Panc1 (cell line): ENCODE measurements around the gene PTCHD4.

Experiments used
- CTCF ChIP-seq: fragments of 450-650 bp; IDR thresholded peaks from 2 replicates; pipeline ENCODE4 v1.5.1; 2017; ENCODE audit warnings: mild to moderate bottlenecking
- POLR2AphosphoS5 ChIP-seq: IDR thresholded peaks from 2 replicates; pipeline ENCODE4 v1.6.1; 2012; ENCODE audit warnings: mild to moderate bottlenecking, low read depth, low read length, moderate library complexity
- SIN3A ChIP-seq: IDR thresholded peaks from 2 replicates; pipeline ENCODE4 v1.6.1; 2012; ENCODE audit warnings: low read depth, mild to moderate bottlenecking, low read length, moderate library complexity, borderline replicate concordance; ENCODE audit not compliant: insufficient read depth
- TCF7L2 ChIP-seq: IDR thresholded peaks from 2 replicates; pipeline ENCODE4 v1.6.1; 2011; ENCODE audit warnings: mild to moderate bottlenecking, low read depth, low read length, inconsistent platforms
- TF ChIP-seq, protein P1 (sequence below), 2 experiments: IDR thresholded peaks; 2 replicates each; pipeline ENCODE4 v1.6.1; 2011 to 2012; ENCODE audit warnings: low read depth in 2 of 2, control low read depth in 1 of 2, low read length in 1 of 2, mild to moderate bottlenecking in 1 of 2, moderate library complexity in 1 of 2; ENCODE audit not compliant: insufficient read depth in 1 of 2

DNA sequence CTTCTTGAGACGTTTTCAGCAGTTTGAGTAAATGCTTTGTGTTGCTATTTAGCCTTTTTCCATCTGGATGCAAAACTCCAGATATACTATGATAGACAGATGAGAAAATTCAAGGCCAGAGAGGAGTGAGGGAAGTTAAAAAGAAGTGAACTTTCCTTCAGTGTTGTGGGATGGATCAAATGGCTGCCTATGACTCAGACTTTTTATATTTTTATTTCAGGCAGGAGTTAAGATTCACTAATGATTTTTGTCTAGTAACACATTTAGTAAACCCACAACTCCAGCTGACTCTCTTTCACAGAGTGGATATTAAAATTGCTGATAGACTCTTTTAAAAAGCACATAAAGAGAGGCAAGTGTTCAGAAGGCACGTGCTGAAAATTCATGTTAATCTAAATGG lies 23.2 kb upstream of the PTCHD4 start:
- TF ChIP-seq CTCF: no peak
- no peak for TF ChIP-seq POLR2AphosphoS5
- TF ChIP-seq, protein P1, sequence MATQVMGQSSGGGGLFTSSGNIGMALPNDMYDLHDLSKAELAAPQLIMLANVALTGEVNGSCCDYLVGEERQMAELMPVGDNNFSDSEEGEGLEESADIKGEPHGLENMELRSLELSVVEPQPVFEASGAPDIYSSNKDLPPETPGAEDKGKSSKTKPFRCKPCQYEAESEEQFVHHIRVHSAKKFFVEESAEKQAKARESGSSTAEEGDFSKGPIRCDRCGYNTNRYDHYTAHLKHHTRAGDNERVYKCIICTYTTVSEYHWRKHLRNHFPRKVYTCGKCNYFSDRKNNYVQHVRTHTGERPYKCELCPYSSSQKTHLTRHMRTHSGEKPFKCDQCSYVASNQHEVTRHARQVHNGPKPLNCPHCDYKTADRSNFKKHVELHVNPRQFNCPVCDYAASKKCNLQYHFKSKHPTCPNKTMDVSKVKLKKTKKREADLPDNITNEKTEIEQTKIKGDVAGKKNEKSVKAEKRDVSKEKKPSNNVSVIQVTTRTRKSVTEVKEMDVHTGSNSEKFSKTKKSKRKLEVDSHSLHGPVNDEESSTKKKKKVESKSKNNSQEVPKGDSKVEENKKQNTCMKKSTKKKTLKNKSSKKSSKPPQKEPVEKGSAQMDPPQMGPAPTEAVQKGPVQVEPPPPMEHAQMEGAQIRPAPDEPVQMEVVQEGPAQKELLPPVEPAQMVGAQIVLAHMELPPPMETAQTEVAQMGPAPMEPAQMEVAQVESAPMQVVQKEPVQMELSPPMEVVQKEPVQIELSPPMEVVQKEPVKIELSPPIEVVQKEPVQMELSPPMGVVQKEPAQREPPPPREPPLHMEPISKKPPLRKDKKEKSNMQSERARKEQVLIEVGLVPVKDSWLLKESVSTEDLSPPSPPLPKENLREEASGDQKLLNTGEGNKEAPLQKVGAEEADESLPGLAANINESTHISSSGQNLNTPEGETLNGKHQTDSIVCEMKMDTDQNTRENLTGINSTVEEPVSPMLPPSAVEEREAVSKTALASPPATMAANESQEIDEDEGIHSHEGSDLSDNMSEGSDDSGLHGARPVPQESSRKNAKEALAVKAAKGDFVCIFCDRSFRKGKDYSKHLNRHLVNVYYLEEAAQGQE (IDR thresholded peaks at IDR 0.05; ENCODE audit: insufficient read depth in 1 of 2, low read depth in 2 of 2, low read length in 1 of 2): no peak
- TF ChIP-seq SIN3A: no peak
- no peak for TF ChIP-seq TCF7L2
